AG09319 (cell line): Measurements from ENCODE around the gene COG5.
A peak's percentile ranks its signal among the peaks of the same experiment; 100 is the strongest.

Experiments
- DNase-seq: peaks from one replicate; pipeline ENCODE4 v3.0.0-alpha.2; 2010; ENCODE audit warnings: low read depth; ENCODE audit errors: extremely low read depth
- CTCF ChIP-seq: IDR thresholded peaks from 2 replicates; pipeline ENCODE4 v1.5.1; 2011; ENCODE audit warnings: low read depth, mild to moderate bottlenecking, inconsistent platforms, low read length, moderate library complexity

The COG5 gene

GRCh38 chr7:107194052-107194451 lies 369.7 kb downstream of the COG5 start:
- no peak; the same call in none of the 2 replicates for TF ChIP-seq CTCF
- no peak for DNase-seq

GRCh38 chr7:107190090-107190489 lies 373.6 kb downstream of the COG5 start:
- DNase-seq: no peak
- TF ChIP-seq CTCF: no peak

- TF ChIP-seq CTCF: no peak
- no peak for DNase-seq
Measured at GRCh38 chr7:107187774-107188173, 375.9 kb downstream of the COG5 start.

GRCh38 chr7:107186240-107186639 lies 377.5 kb downstream of the COG5 start:
- no peak for TF ChIP-seq CTCF
- DNase-seq: no peak

- TF ChIP-seq CTCF: no peak
- no peak for DNase-seq
Measured at GRCh38 chr7:107185716-107186115, 378.0 kb downstream of the COG5 start.

GRCh38 chr7:107181172-107181571 lies 382.5 kb downstream of the COG5 start:
- no peak for TF ChIP-seq CTCF
- DNase-seq: no peak

- DNase-seq: peak; percentile 65
- TF ChIP-seq CTCF: no peak
Measured at GRCh38 chr7:107180378-107180777, 383.3 kb downstream of the COG5 start.
